GM23338 (cell line): ENCODE results near the gene OCEL1. TPM values are rescaled to one million over a fixed set of nuclear protein-coding genes. Genes with fewer than 3 reads are reported as not detected.

ENCODE experiments used
- ATAC-seq: fragments of 200-7000 bp; cut with Tn5 transposase; 3 replicates; pipeline ENCODE4 v1.9.1; 2020
- DNase-seq: peaks from one replicate; pipeline ENCODE4 v3.0.0-alpha.2; 2015; ENCODE audit warnings: low spot score
- H2AFZ ChIP-seq: fragments of 200-600 bp; sonication (generic); 2 replicates; pipeline ENCODE4 v1.8.0; 2016; ENCODE audit warnings: antibody characterized with exemption, mild to moderate bottlenecking, moderate library complexity
- H3F3A ChIP-seq: fragments of 200-600 bp; sonication (generic); replicated peaks from 2 replicates; pipeline ENCODE4 v1.8.0; 2017; ENCODE audit warnings: antibody characterized with exemption, mixed run types, low read depth
- H3K27ac ChIP-seq: fragments of 200-600 bp; sonication (generic); 2 replicates; pipeline ENCODE4 v1.6.1; 2016; ENCODE audit warnings: low read depth
- H3K27me3 ChIP-seq: fragments of 200-600 bp; sonication (generic); 2 replicates; pipeline ENCODE4 v1.8.0; 2016; ENCODE audit warnings: mild to moderate bottlenecking, mixed run types, moderate library complexity; ENCODE audit not compliant: insufficient read depth
- H3K36me3 ChIP-seq: fragments of 200-600 bp; sonication (generic); 2 replicates; pipeline ENCODE4 v1.8.0; 2016; ENCODE audit warnings: mild to moderate bottlenecking; ENCODE audit not compliant: insufficient read depth
- H3K4me1 ChIP-seq: fragments of 200-600 bp; sonication (generic); 2 replicates; pipeline ENCODE4 v1.8.0; 2016; ENCODE audit warnings: mild to moderate bottlenecking, moderate library complexity; ENCODE audit not compliant: insufficient read depth
- H3K4me2 ChIP-seq: fragments of 200-600 bp; sonication (generic); 2 replicates; pipeline ENCODE4 v1.7.1; 2017; ENCODE audit warnings: mixed run types
- H3K4me3 ChIP-seq: fragments of 200-600 bp; sonication (generic); 2 replicates; pipeline ENCODE4 v1.6.1; 2016; ENCODE audit warnings: mixed run types
- H3K79me2 ChIP-seq: fragments of 200-600 bp; sonication (generic); replicated peaks from 2 replicates; pipeline ENCODE4 v1.8.0; 2017; ENCODE audit warnings: mild to moderate bottlenecking; ENCODE audit not compliant: insufficient read depth
- H3K9me2 ChIP-seq: fragments of 200-600 bp; sonication (generic); 2 replicates; pipeline ENCODE4 v1.8.0; 2017; ENCODE audit not compliant: insufficient read depth
- H4K20me1 ChIP-seq: fragments of 200-600 bp; sonication (generic); replicated peaks from 2 replicates; pipeline ENCODE4 v1.8.0; 2017; ENCODE audit warnings: mild to moderate bottlenecking; ENCODE audit not compliant: insufficient read depth
- H3K27ac Mint-ChIP-seq: 2 replicates; pipeline ENCODE4 v1.8.0; 2020; ENCODE audit warnings: inconsistent platforms, mild to moderate bottlenecking, moderate library complexity, mixed read lengths
- H3K27me3 Mint-ChIP-seq: 3 replicates; pipeline ENCODE4 v1.8.0; 2022; ENCODE audit warnings: low read depth, mild to moderate bottlenecking, moderate library complexity, mixed read lengths, inconsistent platforms; ENCODE audit not compliant: insufficient read depth, poor library complexity
- H3K36me3 Mint-ChIP-seq: 3 replicates; pipeline ENCODE4 v1.8.0; 2021; ENCODE audit warnings: low read depth, mild to moderate bottlenecking, inconsistent platforms, moderate library complexity, mixed read lengths
- H3K4me1 Mint-ChIP-seq: 3 replicates; pipeline ENCODE4 v1.8.0; 2020; ENCODE audit warnings: mild to moderate bottlenecking, inconsistent platforms, mixed read lengths
- H3K4me3 Mint-ChIP-seq: 3 replicates; pipeline ENCODE4 v1.8.0; 2021; ENCODE audit warnings: moderate library complexity, mild to moderate bottlenecking, inconsistent platforms, mixed read lengths
- H3K9me3 Mint-ChIP-seq: 3 replicates; pipeline ENCODE4 v1.8.0; 2020; ENCODE audit warnings: moderate library complexity, mild to moderate bottlenecking, inconsistent platforms, mixed read lengths
- ETS1 ChIP-seq: IDR thresholded peaks from 2 replicates; pipeline ENCODE4 v1.6.1; 2016; ENCODE audit warnings: antibody characterized with exemption
- JUNB ChIP-seq: IDR thresholded peaks from one replicate; pipeline ENCODE4 v1.6.1; 2016; ENCODE audit warnings: antibody characterized with exemption; ENCODE audit not compliant: unreplicated experiment
- POLR2AphosphoS5 ChIP-seq: IDR thresholded peaks from 2 replicates; pipeline ENCODE4 v1.6.1; 2016; ENCODE audit warnings: antibody characterized with exemption, low read depth
- REST ChIP-seq: IDR thresholded peaks from one replicate; pipeline ENCODE4 v1.6.1; 2018; ENCODE audit warnings: antibody characterized with exemption; ENCODE audit not compliant: unreplicated experiment
- STAT1 ChIP-seq: IDR thresholded peaks from one replicate; pipeline ENCODE4 v1.6.1; 2016; ENCODE audit warnings: antibody characterized with exemption; ENCODE audit not compliant: unreplicated experiment
- ZNF331 ChIP-seq: fragments of 250-450 bp; sonication (Bioruptor Pico); IDR thresholded peaks from 2 replicates; pipeline ENCODE4 v1.5.0; 2020; ENCODE audit warnings: low read depth, mild to moderate bottlenecking, moderate library complexity
- ZNF462 ChIP-seq: fragments of 250-450 bp; sonication (Bioruptor Pico); IDR thresholded peaks from 2 replicates; pipeline ENCODE4 v1.5.0; 2020; ENCODE audit warnings: mild to moderate bottlenecking, moderate library complexity
- polyA plus RNA-seq: library from polyadenylated mRNA; unstranded; fragments of >200 nt; fragmentation: Nextera tagmentation; extraction: Ambion mirVana; gene quantifications from 2 replicates; pipeline ENCODE4 v1.2.1, GENCODE V29; 2016
- total RNA-seq: library from RNA; depleted of rRNA; stranded (reverse); fragments of >200 nt; shearing (Covaris generic); gene quantifications from 2 replicates; pipeline ENCODE4 v1.2.3, GENCODE V29; 2014

The OCEL1 gene
- total and polyA plus RNA-seq, 2 experiments from 2014 or later = 12.7 to 47.4 TPM

- TF ChIP-seq ZNF462 (no peak), JUNB (no peak), STAT1 (no peak), ETS1 (no peak)
These were observed 18.0 kb downstream of the OCEL1 start (continued) for GRCh38 chr19:17243830-17244617.

- H3K27ac ChIP-seq = no peak overlapping the region
- H3K9me2 ChIP-seq = no peaks in the 10 kb centered on the region
- peaks cover 47% of the 10 kb centered on the region for H3K4me1 Mint-ChIP-seq
- H3K4me3 ChIP-seq = peak overlapping the region; percentile 93
- no peaks in the 10 kb centered on the region for H3K27me3 ChIP-seq
- TF ChIP-seq ZNF331 (CRISPR knock-in tag) (no peak), STAT1 (no peak), POLR2AphosphoS5 (peak; percentile 24; the same call in 1 of the 2 replicates), REST (no peak)
- peaks cover 36% of the 10 kb centered on the region for H3K4me1 ChIP-seq
- H3K27me3 Mint-ChIP-seq = peaks cover 34% of the 10 kb centered on the region
- peak overlapping the region; percentile 89 for H3K27ac Mint-ChIP-seq
- H3K36me3 Mint-ChIP-seq = peaks cover 12% of the 10 kb centered on the region
- peaks cover 14% of the 10 kb centered on the region; the same call in 1 of the 2 replicates for H4K20me1 ChIP-seq
- H3K4me2 ChIP-seq = peak overlapping the region; percentile 93
- no peaks in the 10 kb centered on the region for H3K9me3 Mint-ChIP-seq
- H3K79me2 ChIP-seq = peaks cover 46% of the 10 kb centered on the region
- ATAC-seq (no peak), DNase-seq (peak; percentile 60)
- H2AFZ ChIP-seq = no peak overlapping the region
- H3K4me3 Mint-ChIP-seq = peak overlapping the region; percentile 94
- H3F3A ChIP-seq = peaks cover 40% of the 10 kb centered on the region
- no peaks in the 10 kb centered on the region for H3K36me3 ChIP-seq
These were observed 18.9 kb downstream of the OCEL1 start for GRCh38 chr19:17244618-17245534.
